ENCODE data around the gene NR5A2.
"Not testable (repeated sequence)": the region's sequence is repeated elsewhere in the genome, so short reads cannot be mapped to it uniquely, and the experiment has no call there.

- not testable (repeated sequence) for TF ChIP-seq CTCF (IDR thresholded peaks at IDR 0.05 in 4 of 5, conservative IDR thresholded peaks at IDR 0.05 in 1 of 5); POLR2A (IDR thresholded peaks at IDR 0.05)
Observed at GRCh38 chr1:200185191-200185590, 157.7 kb downstream of the NR5A2 start.

Data from gastrocnemius medialis (tissue), 4 donors.